HG03378 (cell line): Measurements from ENCODE around the gene MAGI2.
A peak's percentile ranks its signal among the peaks of the same experiment; 100 is the strongest.

Experiments
- ATAC-seq: cut with Tn5 transposase; IDR thresholded peaks from one replicate; pipeline ENCODE4 v1.9.1; 2021; ENCODE audit warnings: mild to moderate bottlenecking, moderate library complexity; ENCODE audit not compliant: unreplicated experiment

MAGI2 gene

DNA sequence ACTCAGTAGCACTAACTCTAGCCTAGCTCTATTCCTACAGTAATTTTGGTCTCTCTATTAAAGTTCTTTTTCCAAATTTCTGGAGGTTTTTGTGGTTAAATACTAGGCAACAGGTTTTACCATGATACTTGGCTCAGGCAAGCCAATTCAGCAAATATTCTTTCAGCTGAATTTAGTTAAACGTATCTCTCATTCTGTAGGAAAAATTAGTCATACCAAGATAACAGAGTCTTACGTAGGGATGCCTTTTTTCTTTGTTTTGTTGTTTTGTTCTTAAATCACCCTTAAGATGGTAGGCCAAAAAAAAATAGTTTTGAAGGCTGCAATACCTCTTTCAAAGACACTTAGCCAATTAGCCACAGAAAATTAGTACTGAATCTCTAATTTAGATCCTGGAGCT, 180.5 kb downstream of the MAGI2 start:
- ATAC-seq, result no peak

- ATAC-seq, result peak; percentile 85
These were observed 181.3 kb downstream of the MAGI2 start for GRCh38 chr7:79272066-79272669.

- ATAC-seq, result no peak
These were observed 184.7 kb downstream of the MAGI2 start for GRCh38 chr7:79268730-79269129.

- no peak for ATAC-seq
These were observed 194.6 kb downstream of the MAGI2 start for GRCh38 chr7:79258826-79259225.

DNA sequence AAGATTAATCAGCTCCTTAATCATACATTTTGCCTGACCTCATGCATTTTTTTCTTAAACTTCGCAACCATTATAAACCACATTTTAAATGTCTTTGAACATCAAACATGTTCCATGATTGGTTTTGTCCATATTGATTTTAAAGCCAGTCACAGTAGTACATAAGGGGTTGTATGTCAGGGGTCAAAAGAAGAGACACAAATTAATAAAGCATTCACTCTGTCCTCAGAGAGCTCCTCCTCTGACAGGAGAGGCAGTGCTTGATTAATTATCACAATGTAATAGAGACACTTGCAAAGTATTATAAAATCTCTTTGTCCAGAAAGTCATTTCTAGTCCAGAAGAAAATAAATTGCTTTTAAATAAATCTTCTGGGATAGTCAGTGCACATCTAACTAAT, 195.5 kb downstream of the MAGI2 start:
- no peak for ATAC-seq

- ATAC-seq, result no peak
These were observed 207.7 kb downstream of the MAGI2 start for GRCh38 chr7:79245623-79246249.

DNA sequence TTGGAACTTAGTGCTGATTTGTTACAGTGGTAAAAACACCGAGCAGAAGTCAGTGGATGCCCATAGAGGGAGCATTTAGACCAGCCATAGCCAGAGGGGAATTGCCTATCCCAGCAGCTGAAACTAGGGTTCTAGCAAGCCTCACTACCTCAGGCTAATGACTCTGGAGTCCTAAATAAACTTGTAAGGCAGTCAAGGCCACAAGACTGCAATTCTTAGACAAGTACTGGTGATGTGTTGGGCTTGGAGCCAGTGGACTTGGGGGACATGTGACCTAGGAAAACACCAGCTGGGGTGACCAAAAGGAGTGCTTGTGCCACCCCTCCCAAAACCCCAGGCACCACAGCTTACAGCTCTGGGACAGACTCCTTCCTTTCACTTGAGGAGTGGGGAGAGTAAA, 209.0 kb downstream of the MAGI2 start:
- ATAC-seq, result no peak

DNA sequence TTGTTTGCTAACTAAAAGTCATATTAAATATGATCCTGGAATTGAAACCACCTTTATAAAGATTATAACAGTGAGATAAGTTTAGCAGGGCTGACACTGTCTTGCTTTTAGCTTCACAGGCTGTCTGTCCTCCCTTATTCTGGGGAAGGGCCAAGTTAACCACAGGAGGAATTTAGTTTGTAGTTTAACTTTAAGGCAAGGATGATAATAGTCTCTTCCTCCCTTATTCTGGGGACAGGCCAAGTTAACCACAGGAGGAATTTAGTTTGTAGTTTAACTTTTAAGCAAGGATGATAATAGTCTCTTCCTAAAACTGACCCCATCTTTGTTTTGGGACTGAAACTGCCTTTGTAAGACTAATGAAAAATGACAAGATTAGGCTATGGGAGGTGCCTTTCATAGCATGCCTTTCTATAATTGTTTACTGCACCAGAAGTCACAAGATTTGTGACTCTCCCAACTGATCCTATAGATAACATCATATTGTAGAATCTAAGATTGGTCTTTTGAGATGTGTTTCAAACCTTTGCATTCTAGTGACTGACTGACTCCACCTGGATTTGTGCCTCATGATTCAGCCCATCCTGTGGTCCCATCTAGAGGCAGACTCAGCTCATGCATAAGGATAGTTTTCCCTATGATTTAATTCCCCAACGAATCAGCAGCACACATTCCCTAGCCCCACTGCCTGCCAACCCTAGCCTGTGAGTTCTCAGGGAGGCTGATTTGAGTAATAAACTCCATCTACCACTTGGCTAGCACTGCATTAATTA, 212.0 kb downstream of the MAGI2 start:
- no peak for ATAC-seq

DNA sequence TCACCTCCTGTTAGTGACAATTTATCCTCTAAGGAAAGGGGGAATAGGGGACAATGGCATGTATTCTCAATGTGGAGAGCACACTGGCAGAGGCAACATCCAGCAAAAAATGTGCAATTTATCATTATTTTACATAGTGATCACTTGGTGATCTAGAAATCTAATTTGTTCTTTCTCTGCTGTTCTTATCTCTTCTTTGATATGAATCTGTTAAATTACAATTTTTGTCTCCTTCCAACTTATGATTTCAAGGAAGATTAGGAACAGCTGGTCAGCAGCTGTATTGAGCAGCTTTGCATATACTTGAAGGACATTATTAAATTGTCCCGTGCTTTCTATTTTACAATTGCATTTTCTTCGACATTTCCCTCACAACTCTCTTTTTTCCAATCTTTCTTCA, 213.1 kb downstream of the MAGI2 start:
- ATAC-seq, result no peak

DNA sequence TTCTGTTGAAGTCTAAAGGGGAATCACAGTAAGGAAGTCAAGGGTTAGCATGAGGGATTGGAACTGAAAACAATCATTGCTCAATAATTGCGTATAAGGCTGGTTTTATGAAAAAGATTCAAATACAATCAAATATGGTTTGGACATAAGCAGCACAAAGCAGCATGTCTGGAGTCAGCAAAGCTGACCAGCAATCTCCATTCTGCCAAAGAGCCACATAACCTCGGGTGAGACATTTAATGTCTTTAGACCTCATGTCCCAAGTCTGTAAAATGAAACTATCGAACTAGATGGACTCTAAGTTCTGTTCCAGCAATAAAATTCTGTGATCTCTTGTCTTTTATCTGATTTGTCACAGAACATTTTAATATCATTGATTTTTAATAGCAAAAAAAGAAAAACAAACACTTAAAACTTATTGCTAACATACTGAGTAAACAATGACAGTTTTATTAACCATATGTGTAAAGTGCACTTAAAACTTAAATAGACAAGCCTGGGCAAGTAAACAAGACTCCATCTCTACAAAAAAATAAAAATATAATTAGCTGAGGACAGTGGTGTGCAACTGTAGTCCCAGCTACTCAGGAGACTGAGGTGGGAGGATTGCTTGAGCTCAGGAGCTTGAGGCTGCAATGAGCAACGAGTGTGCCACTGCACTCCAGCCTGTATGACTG, 217.0 kb downstream of the MAGI2 start:
- ATAC-seq, result no peak

GRCh38 chr7:79227044-79227443, 226.4 kb downstream of the MAGI2 start:
- ATAC-seq, result no peak

DNA sequence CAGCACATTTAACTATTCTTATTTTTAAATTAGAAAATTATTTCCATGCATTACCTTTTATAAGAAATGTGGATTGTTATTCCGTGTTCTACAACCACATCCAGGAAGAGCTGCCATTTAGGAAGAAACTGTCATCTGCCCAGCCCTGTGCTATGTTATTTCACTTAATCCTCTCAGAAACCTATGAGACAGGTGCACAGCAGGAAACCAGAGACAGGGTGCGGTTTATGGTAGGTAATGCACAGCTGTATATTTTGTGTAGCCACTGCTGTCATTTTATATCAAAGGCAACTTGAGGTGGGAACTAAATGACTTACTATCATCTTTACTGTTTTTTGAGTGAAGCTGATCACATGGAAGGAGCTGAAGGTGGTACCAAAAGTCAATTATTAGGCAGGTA, 232.3 kb downstream of the MAGI2 start:
- ATAC-seq, result no peak

GRCh38 chr7:79217976-79218626, 235.4 kb downstream of the MAGI2 start:
- no peak for ATAC-seq

DNA sequence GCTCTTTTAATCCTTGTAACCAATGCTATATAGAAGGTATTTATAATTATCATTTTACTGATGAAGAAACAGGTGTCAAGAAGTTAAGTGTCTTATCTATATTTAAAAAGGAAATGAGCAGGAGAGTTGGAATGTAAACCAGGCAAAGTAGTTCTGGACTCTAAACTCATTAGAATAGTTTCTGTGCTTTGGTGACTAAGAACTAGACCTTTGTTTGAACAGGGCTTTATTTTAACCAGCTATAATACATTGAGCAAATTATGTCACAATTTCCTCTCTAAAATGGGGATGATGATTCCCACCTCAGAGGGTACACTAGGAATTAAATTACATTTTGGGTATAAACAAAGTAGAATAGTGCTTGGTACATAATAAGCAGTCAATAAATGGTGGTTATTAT, 236.0 kb downstream of the MAGI2 start:
- no peak for ATAC-seq

GRCh38 chr7:79216236-79216635, 237.2 kb downstream of the MAGI2 start:
- ATAC-seq, result no peak

DNA sequence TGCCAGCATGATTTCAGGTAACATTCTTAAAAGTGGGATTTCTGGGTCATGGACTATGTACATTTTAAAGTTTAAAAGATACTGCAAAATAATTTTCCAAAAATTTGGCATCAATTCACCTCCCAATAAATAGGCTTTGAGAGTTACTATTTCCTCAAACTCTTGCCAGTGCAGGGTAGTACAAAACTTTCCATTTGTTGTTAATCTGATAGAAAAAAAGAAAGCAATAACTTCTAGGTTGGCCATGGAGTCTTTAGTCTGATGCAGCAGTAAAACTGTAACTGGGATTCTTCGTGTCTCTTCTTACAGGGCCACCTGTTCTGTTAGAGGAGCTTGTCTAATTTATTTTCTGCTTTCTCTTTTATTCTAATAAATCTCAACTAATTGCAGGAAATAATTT, 241.1 kb downstream of the MAGI2 start:
- no peak for ATAC-seq

GRCh38 chr7:79211724-79212123, 241.7 kb downstream of the MAGI2 start:
- ATAC-seq, result no peak

GRCh38 chr7:79199961-79200360, 253.5 kb downstream of the MAGI2 start:
- no peak for ATAC-seq

DNA sequence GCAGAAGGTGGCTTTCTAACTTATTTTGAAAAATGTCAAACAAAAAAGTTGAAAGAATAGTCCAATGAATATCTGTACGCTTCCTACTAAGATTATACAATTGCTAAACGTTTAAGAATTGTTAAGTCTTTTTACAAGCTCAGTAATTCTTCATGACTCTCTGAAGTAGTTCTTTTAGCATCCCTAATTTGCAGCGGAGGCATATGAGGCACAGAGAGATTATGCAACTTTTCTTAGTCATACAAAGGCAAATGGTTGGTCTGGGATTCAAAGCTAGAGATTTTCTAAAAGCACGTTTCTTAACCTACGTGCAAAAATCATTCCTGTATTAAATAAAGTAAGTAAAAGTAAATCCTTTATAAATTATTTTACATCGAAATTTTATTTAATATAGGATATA, 254.2 kb downstream of the MAGI2 start:
- ATAC-seq, result no peak

- ATAC-seq, result no peak
These were observed 267.9 kb downstream of the MAGI2 start for GRCh38 chr7:79185605-79186004.

DNA sequence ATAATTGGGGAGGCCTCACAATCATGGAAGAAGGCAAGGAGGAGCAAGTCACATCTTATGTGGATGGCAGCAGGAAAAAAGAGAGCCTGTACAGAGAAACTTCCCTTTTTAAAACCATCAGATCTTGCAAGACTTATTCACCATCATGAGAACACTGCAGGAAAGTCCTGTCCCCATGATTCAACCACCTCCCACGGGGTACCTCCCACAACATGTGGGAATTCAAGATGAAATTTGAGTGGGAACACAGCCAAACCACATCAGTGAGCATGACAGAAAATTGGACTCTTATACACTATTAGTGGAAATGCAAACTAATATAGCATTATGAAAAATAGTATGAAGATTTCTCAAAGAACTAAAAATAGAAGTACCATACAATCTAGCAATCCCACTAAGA, 271.2 kb downstream of the MAGI2 start:
- no peak for ATAC-seq
